HepG2 (cell line): ENCODE measurements around the gene NCOA6. TPM values are rescaled to one million over a fixed set of nuclear protein-coding genes. Genes with fewer than 3 reads are reported as not detected.

Experiments
- ATAC-seq: fragments of 200-7000 bp; cut with Tn5 transposase; 3 replicates; pipeline ENCODE4 v1.9.1; 2020; ENCODE audit warnings: mild to moderate bottlenecking, moderate library complexity
- BruUV-seq: library from RNA; stranded (reverse); fragments of 400-500 nt; replicated peaks from 2 replicates; lab custom pipeline; 2021; lab: Mats Ljungman, UMichigan
- CTCF ChIA-PET: fragments of 300-600 bp; formaldehyde crosslinking; extraction: SDS; loops from one replicate; lab custom pipeline; 2021; ENCODE audit warnings: low total read pairs, inconsistent platforms, low intra/inter-chr PET ratio; lab: Yijun Ruan, JAX
- POLR2A ChIA-PET: fragments of 350-600 bp; sonication (Branson Sonifier 250); formaldehyde crosslinking; loops from one replicate; lab custom pipeline; 2020; ENCODE audit warnings: antibody characterized with exemption, inconsistent platforms; lab: Yijun Ruan, JAX
- DNase-seq: peaks from one replicate; pipeline ENCODE4 v3.0.0-alpha.2; 2015; ENCODE audit warnings: low spot score
- FAIRE-seq: peaks from 3 replicates; lab custom pipeline; 2011; peaks lifted over from hg19 to GRCh38; lab: Jason Lieb, UNC
- H2AFZ ChIP-seq: one replicate; pipeline ENCODE4 v1.6.1; 2011; ENCODE audit warnings: low read length, inconsistent platforms
- H3K27ac ChIP-seq: fragments of 300-600 bp; 3 replicates; pipeline ENCODE4 v1.8.0; 2011; ENCODE audit warnings: mixed run types, mild to moderate bottlenecking, mixed read lengths, low read length, inconsistent platforms; ENCODE audit not compliant: insufficient read depth; ENCODE audit errors: extremely low read length
- H3K27me3 ChIP-seq, 2 experiments: fragments of 200-600 bp in 1 of 2; 2 replicates in 1 of 2; 3 replicates in 1 of 2; pipeline versions ENCODE4 v1.6.0 to v1.8.0; 2011; ENCODE audit warnings: low read length in 2 of 2, mild to moderate bottlenecking in 2 of 2, moderate library complexity in 2 of 2, inconsistent platforms in 1 of 2; ENCODE audit not compliant: insufficient read depth in 2 of 2, control insufficient read depth in 1 of 2
- H3K36me3 ChIP-seq, 2 experiments: fragments of 200-600 bp in 1 of 2; replicated peaks in 1 of 2; 2 replicates in 1 of 2; 3 replicates in 1 of 2; pipeline versions ENCODE4 v1.5.1 to v1.8.0; 2011; ENCODE audit warnings: low read length in 2 of 2, inconsistent platforms in 1 of 2; ENCODE audit not compliant: insufficient read depth in 2 of 2, control insufficient read depth in 1 of 2
- H3K4me1 ChIP-seq: 2 replicates; pipeline ENCODE4 v1.5.1; 2012; ENCODE audit warnings: low read length, inconsistent platforms; ENCODE audit not compliant: insufficient read depth
- H3K4me2 ChIP-seq: 2 replicates; pipeline ENCODE4 v1.6.0; 2011; ENCODE audit warnings: low read depth, low read length, inconsistent platforms
- H3K4me3 ChIP-seq, 3 experiments: fragments of 200-600 bp in 1 of 3; sonication (generic), shearing (Covaris generic) in 1 of 3; replicated peaks in 1 of 3; 2 replicates each; pipeline ENCODE4 v1.5.1; 2011 to 2016; ENCODE audit warnings: low read length in 3 of 3, inconsistent platforms in 2 of 3, low read depth in 2 of 3, mild to moderate bottlenecking in 2 of 3, control low read depth in 1 of 3, mixed read lengths in 1 of 3; ENCODE audit not compliant: insufficient read depth in 1 of 3
- H3K79me2 ChIP-seq: one replicate; pipeline ENCODE4 v1.6.1; 2011; ENCODE audit warnings: low read length, inconsistent platforms; ENCODE audit not compliant: insufficient read depth
- H3K9ac ChIP-seq: 2 replicates; pipeline ENCODE4 v1.6.0; 2011; ENCODE audit warnings: mild to moderate bottlenecking, low read depth, low read length, inconsistent platforms; ENCODE audit not compliant: insufficient read depth
- H3K9me3 ChIP-seq: 2 replicates; pipeline ENCODE4 v1.5.1; 2012; ENCODE audit warnings: mild to moderate bottlenecking, low read length
- H4K20me1 ChIP-seq: 2 replicates; pipeline ENCODE4 v1.6.0; 2011; ENCODE audit warnings: inconsistent platforms, mild to moderate bottlenecking, low read length, moderate library complexity; ENCODE audit not compliant: insufficient read depth
- AGO2 ChIP-seq: fragments of 200-400 bp; formaldehyde crosslinking; optimal IDR thresholded peaks from 2 replicates; pipeline ENCODE3; 2017; ENCODE audit warnings: mild to moderate bottlenecking, low read depth, low read length, moderate library complexity
- CBX5 ChIP-seq: sonication (generic); formaldehyde crosslinking; IDR thresholded peaks from 2 replicates; pipeline ENCODE4 v1.4.0; 2020; ENCODE audit warnings: missing genetic modification reagents, borderline replicate concordance
- HNRNPLL ChIP-seq: fragments of 200-400 bp; formaldehyde crosslinking; IDR thresholded peaks from 2 replicates; pipeline ENCODE4 v1.6.1; 2017; ENCODE audit warnings: mild to moderate bottlenecking, low read depth, low read length; ENCODE audit not compliant: poor library complexity, severe bottlenecking
- HOXA3 ChIP-seq: sonication (generic); formaldehyde crosslinking; IDR thresholded peaks from 2 replicates; pipeline ENCODE4 v1.5.0; 2020; ENCODE audit warnings: missing genetic modification reagents
- JDP2 ChIP-seq: sonication (generic); formaldehyde crosslinking; IDR thresholded peaks from 2 replicates; pipeline ENCODE4 v1.8.1; 2022; ENCODE audit warnings: missing genetic modification reagents, borderline replicate concordance
- MXI1 ChIP-seq: IDR thresholded peaks from 3 replicates; pipeline ENCODE4 v1.6.1; 2012; ENCODE audit warnings: low read depth, low read length, inconsistent platforms, borderline replicate concordance
- SAP130 ChIP-seq: IDR thresholded peaks from 2 replicates; pipeline ENCODE4 v1.6.1; 2016; ENCODE audit warnings: low read depth
- SIN3B ChIP-seq: fragments of 150-350 bp; IDR thresholded peaks from 2 replicates; pipeline ENCODE4 v1.6.1; 2014; ENCODE audit warnings: low read length
- SP4 ChIP-seq: sonication (generic); formaldehyde crosslinking; IDR thresholded peaks from 2 replicates; pipeline ENCODE4 v1.8.1; 2023; ENCODE audit warnings: mild to moderate bottlenecking, missing genetic modification reagents
- ZFY ChIP-seq: sonication (generic); formaldehyde crosslinking; IDR thresholded peaks from 2 replicates; pipeline ENCODE4 v1.4.0; 2020; ENCODE audit warnings: missing genetic modification reagents
- ZNF883 ChIP-seq: sonication (generic); formaldehyde crosslinking; IDR thresholded peaks from 2 replicates; pipeline ENCODE4 v1.5.1; 2020; ENCODE audit warnings: mild to moderate bottlenecking, missing genetic modification reagents; ENCODE audit errors: not compliant biosample characterization
- WGBS: methylation state at CpG from one replicate; pipeline ENCODE4 v1.1.6; 2017; ENCODE audit warnings: low lambda C conversion rate; 5-methylcytosine and 5-hydroxymethylcytosine counted together
- in situ Hi-C: cut with HindIII; loops from 2 replicates; pipeline ENCODE4 v1.10.0; 2017; ENCODE audit warnings: low pct_unique_long_range_greater_than_20kb; ENCODE audit not compliant: extremely low pct_ligation_motif_present
- intact Hi-C: fragments of 100-400 bp; cut with micrococcal nuclease; formaldehyde crosslinking; loops from one replicate; pipeline ENCODE4 v1.10.0; 2022; ENCODE audit not compliant: unreplicated experiment
- polyA plus RNA-seq, 8 experiments: library from polyadenylated mRNA; depleted of rRNA in 3 of 8; stranded (reverse) in 7 of 8; unstranded in 1 of 8; fragments of >200 nt; fragmentation: Illumina TruSeq in 4 of 8; extraction: Trizol in 4 of 8; gene quantifications; 2 replicates each; pipeline versions ENCODE4 v1.2.1 to v1.2.3, GENCODE V29; 2011 to 2016; ENCODE audit warnings: low read depth in 4 of 8, missing spikeins in 1 of 8, mixed read lengths in 1 of 8; ENCODE audit not compliant: insufficient read depth in 1 of 8
- total RNA-seq, 5 experiments: library from RNA; depleted of rRNA; stranded (reverse); fragments of >200 nt; fragmentation: Illumina TruSeq; extraction: Trizol; gene quantifications; 2 replicates each; pipeline ENCODE4 v1.2.3, GENCODE V29; 2016; ENCODE audit warnings: low read depth in 1 of 5
- TF ChIP-seq, protein P1 (sequence below): sonication (generic); formaldehyde crosslinking; IDR thresholded peaks from 2 replicates; pipeline ENCODE4 v1.9.0; 2021; ENCODE audit warnings: missing genetic modification reagents, borderline replicate concordance
- TF ChIP-seq, protein P2 (sequence below): sonication (generic); formaldehyde crosslinking; IDR thresholded peaks from 2 replicates; pipeline ENCODE4 v1.4.0; 2020; ENCODE audit warnings: missing genetic modification reagents
- TF ChIP-seq, protein P3 (sequence below): sonication (generic); formaldehyde crosslinking; IDR thresholded peaks from 2 replicates; pipeline ENCODE4 v1.5.0; 2020; ENCODE audit warnings: missing genetic modification reagents
- TF ChIP-seq, protein P4 (sequence below): sonication (generic); formaldehyde crosslinking; IDR thresholded peaks from 2 replicates; pipeline ENCODE4 v1.5.1; 2020; ENCODE audit warnings: missing genetic modification reagents, mild to moderate bottlenecking, borderline replicate concordance
- TF ChIP-seq, protein P5 (sequence below): sonication (generic); formaldehyde crosslinking; IDR thresholded peaks from 2 replicates; pipeline ENCODE4 v1.5.0; 2020; ENCODE audit warnings: mild to moderate bottlenecking, missing genetic modification reagents, moderate library complexity

The NCOA6 gene
- total and polyA plus RNA-seq, 2 of the 13 experiments (the other 11 are each of a cell fraction or from before 2014, with no cell fraction given) = 11.2 to 29.3 TPM

- Histone ChIP-seq H2AFZ (no peak overlapping the region), H3K79me2 (peaks cover 15% of the 10 kb centered on the region), H3K27ac (peak overlapping the region; percentile 92), H3K36me3 (peaks cover 0 to 2% of the 10 kb centered on the region in 2 experiments; a peak in 3 of 5 replicates), H3K9me3 (no peaks in the 10 kb centered on the region), H3K9ac (no peak overlapping the region), H3K4me1 (peaks cover 72% of the 10 kb centered on the region), H3K4me3 (no peak overlapping the region), H3K27me3 (no peaks in the 10 kb centered on the region; a peak in 1 of 5 replicates), H4K20me1 (no peaks in the 10 kb centered on the region), H3K4me2 (no peak overlapping the region)
- FAIRE-seq = no peak
- in situ Hi-C loops = loop anchor here (10.0 kb wide), 1 partner anchor 404 kb away; the partner anchor contains the start of gene AHCY
- CTCF ChIA-PET = interaction anchor here (1.2 kb wide), 2 partner anchors 170 kb away, joined by 3 to 4 read pairs; no protein-coding TSS in a partner anchor
- 85% methylated on average over 22 of the region's 22 CpGs for WGBS
- BruUV-seq = no TSS peak
- intact Hi-C loops = loop anchor here (5.0 to 10.0 kb wide), 3 partner anchors 56 to 171 kb away; no protein-coding TSS in a partner anchor
- POLR2A ChIA-PET = interaction anchor here (1.5 to 7.9 kb wide), 3 partner anchors 11 to 31 kb away, joined by 3 to 168 read pairs (median 7); partner anchors contain the start of gene PIGU
- DNase-seq = no peak
- no peak for ATAC-seq
- TF ChIP-seq CBX5 (CRISPR knock-in tag) = no peak
- TF ChIP-seq, protein P1, sequence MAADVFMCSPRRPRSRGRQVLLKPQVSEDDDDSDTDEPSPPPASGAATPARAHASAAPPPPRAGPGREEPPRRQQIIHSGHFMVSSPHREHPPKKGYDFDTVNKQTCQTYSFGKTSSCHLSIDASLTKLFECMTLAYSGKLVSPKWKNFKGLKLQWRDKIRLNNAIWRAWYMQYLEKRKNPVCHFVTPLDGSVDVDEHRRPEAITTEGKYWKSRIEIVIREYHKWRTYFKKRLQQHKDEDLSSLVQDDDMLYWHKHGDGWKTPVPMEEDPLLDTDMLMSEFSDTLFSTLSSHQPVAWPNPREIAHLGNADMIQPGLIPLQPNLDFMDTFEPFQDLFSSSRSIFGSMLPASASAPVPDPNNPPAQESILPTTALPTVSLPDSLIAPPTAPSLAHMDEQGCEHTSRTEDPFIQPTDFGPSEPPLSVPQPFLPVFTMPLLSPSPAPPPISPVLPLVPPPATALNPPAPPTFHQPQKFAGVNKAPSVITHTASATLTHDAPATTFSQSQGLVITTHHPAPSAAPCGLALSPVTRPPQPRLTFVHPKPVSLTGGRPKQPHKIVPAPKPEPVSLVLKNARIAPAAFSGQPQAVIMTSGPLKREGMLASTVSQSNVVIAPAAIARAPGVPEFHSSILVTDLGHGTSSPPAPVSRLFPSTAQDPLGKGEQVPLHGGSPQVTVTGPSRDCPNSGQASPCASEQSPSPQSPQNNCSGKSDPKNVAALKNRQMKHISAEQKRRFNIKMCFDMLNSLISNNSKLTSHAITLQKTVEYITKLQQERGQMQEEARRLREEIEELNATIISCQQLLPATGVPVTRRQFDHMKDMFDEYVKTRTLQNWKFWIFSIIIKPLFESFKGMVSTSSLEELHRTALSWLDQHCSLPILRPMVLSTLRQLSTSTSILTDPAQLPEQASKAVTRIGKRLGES = no peak
- TF ChIP-seq HOXA3 (CRISPR knock-in tag) = 0 out of 2 replicates have a peak, but pooled peaks have one; percentile 1
- TF ChIP-seq, protein P2, sequence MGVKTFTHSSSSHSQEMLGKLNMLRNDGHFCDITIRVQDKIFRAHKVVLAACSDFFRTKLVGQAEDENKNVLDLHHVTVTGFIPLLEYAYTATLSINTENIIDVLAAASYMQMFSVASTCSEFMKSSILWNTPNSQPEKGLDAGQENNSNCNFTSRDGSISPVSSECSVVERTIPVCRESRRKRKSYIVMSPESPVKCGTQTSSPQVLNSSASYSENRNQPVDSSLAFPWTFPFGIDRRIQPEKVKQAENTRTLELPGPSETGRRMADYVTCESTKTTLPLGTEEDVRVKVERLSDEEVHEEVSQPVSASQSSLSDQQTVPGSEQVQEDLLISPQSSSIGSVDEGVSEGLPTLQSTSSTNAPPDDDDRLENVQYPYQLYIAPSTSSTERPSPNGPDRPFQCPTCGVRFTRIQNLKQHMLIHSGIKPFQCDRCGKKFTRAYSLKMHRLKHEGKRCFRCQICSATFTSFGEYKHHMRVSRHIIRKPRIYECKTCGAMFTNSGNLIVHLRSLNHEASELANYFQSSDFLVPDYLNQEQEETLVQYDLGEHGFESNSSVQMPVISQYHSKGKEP (CRISPR knock-in tag) = no peak
- TF ChIP-seq MXI1 = no peak
- no peak for TF ChIP-seq SAP130 (CRISPR knock-in tag)
- no peak for TF ChIP-seq HNRNPLL
- no peak for TF ChIP-seq ZNF883
- TF ChIP-seq, protein P3, sequence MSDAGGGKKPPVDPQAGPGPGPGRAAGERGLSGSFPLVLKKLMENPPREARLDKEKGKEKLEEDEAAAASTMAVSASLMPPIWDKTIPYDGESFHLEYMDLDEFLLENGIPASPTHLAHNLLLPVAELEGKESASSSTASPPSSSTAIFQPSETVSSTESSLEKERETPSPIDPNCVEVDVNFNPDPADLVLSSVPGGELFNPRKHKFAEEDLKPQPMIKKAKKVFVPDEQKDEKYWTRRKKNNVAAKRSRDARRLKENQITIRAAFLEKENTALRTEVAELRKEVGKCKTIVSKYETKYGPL (CRISPR knock-in tag) = no peak
- no peak for TF ChIP-seq SIN3B
- TF ChIP-seq, protein P4, sequence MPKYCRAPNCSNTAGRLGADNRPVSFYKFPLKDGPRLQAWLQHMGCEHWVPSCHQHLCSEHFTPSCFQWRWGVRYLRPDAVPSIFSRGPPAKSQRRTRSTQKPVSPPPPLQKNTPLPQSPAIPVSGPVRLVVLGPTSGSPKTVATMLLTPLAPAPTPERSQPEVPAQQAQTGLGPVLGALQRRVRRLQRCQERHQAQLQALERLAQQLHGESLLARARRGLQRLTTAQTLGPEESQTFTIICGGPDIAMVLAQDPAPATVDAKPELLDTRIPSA (CRISPR knock-in tag) = no peak
- no peak for TF ChIP-seq AGO2
- TF ChIP-seq SP4 (CRISPR knock-in tag) = no peak
- TF ChIP-seq, protein P5, sequence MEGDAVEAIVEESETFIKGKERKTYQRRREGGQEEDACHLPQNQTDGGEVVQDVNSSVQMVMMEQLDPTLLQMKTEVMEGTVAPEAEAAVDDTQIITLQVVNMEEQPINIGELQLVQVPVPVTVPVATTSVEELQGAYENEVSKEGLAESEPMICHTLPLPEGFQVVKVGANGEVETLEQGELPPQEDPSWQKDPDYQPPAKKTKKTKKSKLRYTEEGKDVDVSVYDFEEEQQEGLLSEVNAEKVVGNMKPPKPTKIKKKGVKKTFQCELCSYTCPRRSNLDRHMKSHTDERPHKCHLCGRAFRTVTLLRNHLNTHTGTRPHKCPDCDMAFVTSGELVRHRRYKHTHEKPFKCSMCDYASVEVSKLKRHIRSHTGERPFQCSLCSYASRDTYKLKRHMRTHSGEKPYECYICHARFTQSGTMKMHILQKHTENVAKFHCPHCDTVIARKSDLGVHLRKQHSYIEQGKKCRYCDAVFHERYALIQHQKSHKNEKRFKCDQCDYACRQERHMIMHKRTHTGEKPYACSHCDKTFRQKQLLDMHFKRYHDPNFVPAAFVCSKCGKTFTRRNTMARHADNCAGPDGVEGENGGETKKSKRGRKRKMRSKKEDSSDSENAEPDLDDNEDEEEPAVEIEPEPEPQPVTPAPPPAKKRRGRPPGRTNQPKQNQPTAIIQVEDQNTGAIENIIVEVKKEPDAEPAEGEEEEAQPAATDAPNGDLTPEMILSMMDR = peak; percentile 61
- TF ChIP-seq ZFY (CRISPR knock-in tag) = no peak
- TF ChIP-seq JDP2 (CRISPR knock-in tag) = no peak
Observed at GRCh38 chr20:34708621-34709043, 116.8 kb downstream of the NCOA6 start.
